ENCODE results near the gene TENT4A.

DNA sequence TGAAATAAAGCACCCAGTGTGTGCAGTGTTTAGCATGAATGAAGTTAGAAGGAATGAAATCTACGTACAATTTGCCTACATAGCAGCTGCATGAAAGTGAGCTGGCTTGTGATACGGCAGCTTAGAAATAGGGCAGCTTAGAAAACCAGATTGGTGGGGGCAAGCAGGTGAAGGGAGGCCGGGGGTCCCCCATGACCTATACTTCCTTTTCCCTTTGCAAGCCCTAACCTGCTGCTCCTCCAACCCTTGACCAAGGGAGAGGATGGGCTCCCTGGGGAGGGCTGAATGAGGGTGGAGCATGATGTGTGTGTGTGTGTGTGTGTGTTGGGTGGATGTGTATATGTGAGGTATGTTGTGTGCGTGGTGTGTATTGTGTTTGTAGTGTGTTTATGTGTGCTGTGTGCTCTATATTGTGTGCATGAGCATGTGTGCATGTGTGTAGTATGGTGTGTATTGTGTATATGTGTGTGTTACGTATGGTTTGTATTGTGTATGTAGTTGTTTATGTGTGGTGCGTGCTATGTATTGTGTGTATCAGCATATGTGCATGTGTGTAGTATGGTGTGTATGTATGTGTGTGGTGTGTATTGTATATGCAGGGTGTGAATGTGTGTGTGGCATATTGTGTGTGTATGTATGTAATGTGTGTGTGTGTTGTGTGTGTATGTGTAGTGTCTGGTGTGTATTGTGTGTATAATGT, 72.1 kb downstream of the TENT4A start:
- TF ChIP-seq, protein P1, sequence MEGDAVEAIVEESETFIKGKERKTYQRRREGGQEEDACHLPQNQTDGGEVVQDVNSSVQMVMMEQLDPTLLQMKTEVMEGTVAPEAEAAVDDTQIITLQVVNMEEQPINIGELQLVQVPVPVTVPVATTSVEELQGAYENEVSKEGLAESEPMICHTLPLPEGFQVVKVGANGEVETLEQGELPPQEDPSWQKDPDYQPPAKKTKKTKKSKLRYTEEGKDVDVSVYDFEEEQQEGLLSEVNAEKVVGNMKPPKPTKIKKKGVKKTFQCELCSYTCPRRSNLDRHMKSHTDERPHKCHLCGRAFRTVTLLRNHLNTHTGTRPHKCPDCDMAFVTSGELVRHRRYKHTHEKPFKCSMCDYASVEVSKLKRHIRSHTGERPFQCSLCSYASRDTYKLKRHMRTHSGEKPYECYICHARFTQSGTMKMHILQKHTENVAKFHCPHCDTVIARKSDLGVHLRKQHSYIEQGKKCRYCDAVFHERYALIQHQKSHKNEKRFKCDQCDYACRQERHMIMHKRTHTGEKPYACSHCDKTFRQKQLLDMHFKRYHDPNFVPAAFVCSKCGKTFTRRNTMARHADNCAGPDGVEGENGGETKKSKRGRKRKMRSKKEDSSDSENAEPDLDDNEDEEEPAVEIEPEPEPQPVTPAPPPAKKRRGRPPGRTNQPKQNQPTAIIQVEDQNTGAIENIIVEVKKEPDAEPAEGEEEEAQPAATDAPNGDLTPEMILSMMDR (IDR thresholded peaks at IDR 0.05): no peak
- TF ChIP-seq POLR2A (IDR thresholded peaks at IDR 0.05): no peak

Data from right lobe of liver (tissue), 4 donors.